ENCODE data around the gene NCBP2.

- TF ChIP-seq MAX (IDR thresholded peaks at IDR 0.05) = no peak
- TF ChIP-seq TAF1 (IDR thresholded peaks at IDR 0.05; ENCODE audit: low read depth) = no peak
- no peak for TF ChIP-seq REST (IDR thresholded peaks at IDR 0.05; ENCODE audit: low read depth)
- no peak for TF ChIP-seq RAD21 (IDR thresholded peaks at IDR 0.05; ENCODE audit: low read depth)
- TF ChIP-seq EP300 (IDR thresholded peaks at IDR 0.05; ENCODE audit: borderline replicate concordance) = no peak
- TF ChIP-seq NFIC (IDR thresholded peaks at IDR 0.05) = no peak
- no peak for TF ChIP-seq YY1 (IDR thresholded peaks at IDR 0.05; ENCODE audit: low read depth)
- TF ChIP-seq TCF12 (IDR thresholded peaks at IDR 0.05; ENCODE audit: low read depth) = no peak
- TF ChIP-seq EGR1 (IDR thresholded peaks at IDR 0.05) = no peak
- no peak for TF ChIP-seq TEAD4 (IDR thresholded peaks at IDR 0.05)
- TF ChIP-seq ZBTB7A (IDR thresholded peaks at IDR 0.05; ENCODE audit: low read depth) = peak; percentile 72; the same call in 1 of the 2 replicates
Measured at GRCh38 chr3:196968233-196969133, 26.2 kb upstream of the NCBP2 start, which contains the start of gene PIGZ.
